ENCODE results near the gene MCC. TPM values are rescaled to one million over a fixed set of nuclear protein-coding genes. Genes with fewer than 3 reads are reported as not detected.

MCC gene
- total RNA-seq, 1 experiment from 2014 or later = 7.6 TPM

DNA sequence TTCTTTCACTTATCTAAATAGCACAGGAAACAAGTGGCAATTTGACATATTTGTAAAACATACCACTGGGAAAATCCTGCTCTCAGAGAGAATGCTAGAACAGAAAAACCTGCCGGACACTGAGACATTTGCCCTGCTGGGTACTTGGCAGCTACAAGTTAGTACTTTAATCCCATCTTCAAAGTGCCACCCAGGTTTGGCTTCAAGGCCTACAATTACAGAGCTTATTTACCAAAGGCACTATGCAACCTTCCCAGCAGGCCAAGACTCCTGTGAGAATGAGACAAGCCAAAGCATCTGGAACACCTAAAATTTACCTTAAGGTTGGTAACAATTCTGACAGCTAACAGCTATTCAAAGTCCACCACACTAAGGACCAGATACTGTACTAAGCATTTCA lies 131.8 kb downstream of the MCC start:
- no peaks in the 10 kb centered on the region for H3K4me1 ChIP-seq (ENCODE audit: insufficient read depth, low read length)
- no peak overlapping the region for H2BK15ac ChIP-seq (ENCODE audit: low read depth, low read length)
- no peaks in the 10 kb centered on the region for H3K36me3 Mint-ChIP-seq (ENCODE audit: insufficient read depth in 1 of 3, low read depth in 3 of 3)
- TF ChIP-seq, protein P1, sequence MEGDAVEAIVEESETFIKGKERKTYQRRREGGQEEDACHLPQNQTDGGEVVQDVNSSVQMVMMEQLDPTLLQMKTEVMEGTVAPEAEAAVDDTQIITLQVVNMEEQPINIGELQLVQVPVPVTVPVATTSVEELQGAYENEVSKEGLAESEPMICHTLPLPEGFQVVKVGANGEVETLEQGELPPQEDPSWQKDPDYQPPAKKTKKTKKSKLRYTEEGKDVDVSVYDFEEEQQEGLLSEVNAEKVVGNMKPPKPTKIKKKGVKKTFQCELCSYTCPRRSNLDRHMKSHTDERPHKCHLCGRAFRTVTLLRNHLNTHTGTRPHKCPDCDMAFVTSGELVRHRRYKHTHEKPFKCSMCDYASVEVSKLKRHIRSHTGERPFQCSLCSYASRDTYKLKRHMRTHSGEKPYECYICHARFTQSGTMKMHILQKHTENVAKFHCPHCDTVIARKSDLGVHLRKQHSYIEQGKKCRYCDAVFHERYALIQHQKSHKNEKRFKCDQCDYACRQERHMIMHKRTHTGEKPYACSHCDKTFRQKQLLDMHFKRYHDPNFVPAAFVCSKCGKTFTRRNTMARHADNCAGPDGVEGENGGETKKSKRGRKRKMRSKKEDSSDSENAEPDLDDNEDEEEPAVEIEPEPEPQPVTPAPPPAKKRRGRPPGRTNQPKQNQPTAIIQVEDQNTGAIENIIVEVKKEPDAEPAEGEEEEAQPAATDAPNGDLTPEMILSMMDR (conservative IDR thresholded peaks at IDR 0.05) = no peak
- no peaks in the 10 kb centered on the region for H3K4me1 Mint-ChIP-seq
- H4K5ac ChIP-seq (ENCODE audit: insufficient read length, low read depth, low read length) = no peak overlapping the region
- no peak overlapping the region for H2AK5ac ChIP-seq (ENCODE audit: insufficient read length, low read length)
- no peak overlapping the region for H3K18ac ChIP-seq (ENCODE audit: insufficient read length, low read depth, low read length)
- no peak overlapping the region for H3K56ac ChIP-seq (ENCODE audit: insufficient read length, low read depth, low read length)
- H4K8ac ChIP-seq (replicated peaks; ENCODE audit: insufficient read length, low read depth, low read length) = no peak overlapping the region
- H2BK5ac ChIP-seq (ENCODE audit: insufficient read length, low read length) = no peak overlapping the region
- no peak overlapping the region for H3K4ac ChIP-seq (ENCODE audit: low read depth, low read length)
- no peak overlapping the region for H3K27ac ChIP-seq (ENCODE audit: insufficient read length, low read depth, low read length)
- no CpG with 5 or more reads among the region's 1 CpG for WGBS (ENCODE audit: extremely low coverage, insufficient read length, low lambda C conversion rate)
- H3K27me3 ChIP-seq (ENCODE audit: insufficient read depth, low read length) = no peaks in the 10 kb centered on the region
- H3K14ac ChIP-seq (ENCODE audit: insufficient read depth, low read length) = no peak overlapping the region
- no peak overlapping the region for H2AFZ ChIP-seq (ENCODE audit: low read length)
- no peak overlapping the region for H2BK120ac ChIP-seq (ENCODE audit: low read depth, low read length, poor library complexity, severe bottlenecking)
- no peak for DNase-seq
- no peak overlapping the region for H3K4me3 Mint-ChIP-seq
- H3K23me2 ChIP-seq (ENCODE audit: insufficient read length, low read depth, low read length, poor library complexity, severe bottlenecking) = no peaks in the 10 kb centered on the region
- H3K27me3 Mint-ChIP-seq (ENCODE audit: low read depth) = no peaks in the 10 kb centered on the region
- H3T11ph ChIP-seq (ENCODE audit: low read length) = no peak overlapping the region
- H4K20me1 ChIP-seq (ENCODE audit: control insufficient read depth, insufficient read depth, insufficient read length) = no peaks in the 10 kb centered on the region
- no peak overlapping the region for H3K23ac ChIP-seq (ENCODE audit: insufficient read length, low read depth, low read length)
- H4K91ac ChIP-seq (ENCODE audit: insufficient read length, low read depth, low read length) = no peak overlapping the region
- H3K9ac ChIP-seq (ENCODE audit: extremely low read depth, insufficient read length, low read length) = no peak overlapping the region
- no peaks in the 10 kb centered on the region for H3K9me3 ChIP-seq (ENCODE audit: control insufficient read depth, low read depth, low read length)
- no peaks in the 10 kb centered on the region for H3K9me3 Mint-ChIP-seq
- H3K4me2 ChIP-seq (ENCODE audit: insufficient read depth, insufficient read length, low read length) = no peak overlapping the region
- H2BK20ac ChIP-seq (ENCODE audit: low read depth, low read length, poor library complexity, severe bottlenecking) = no peak overlapping the region
- no peak overlapping the region for H3K27ac Mint-ChIP-seq
- H3K79me2 ChIP-seq (ENCODE audit: insufficient read depth, low read length) = no peaks in the 10 kb centered on the region
- H3K79me1 ChIP-seq (ENCODE audit: insufficient read depth, low read depth, low read length, poor library complexity, severe bottlenecking) = no peaks in the 10 kb centered on the region
- no peak overlapping the region for H2BK12ac ChIP-seq (ENCODE audit: insufficient read length, low read depth, low read length)

All from H9 (cell line).